ENCODE results near the gene IFNGR2.
"Not testable (repeated sequence)": the region's sequence is repeated elsewhere in the genome, so short reads cannot be mapped to it uniquely, and the experiment has no call there.

Gene IFNGR2, protein sequence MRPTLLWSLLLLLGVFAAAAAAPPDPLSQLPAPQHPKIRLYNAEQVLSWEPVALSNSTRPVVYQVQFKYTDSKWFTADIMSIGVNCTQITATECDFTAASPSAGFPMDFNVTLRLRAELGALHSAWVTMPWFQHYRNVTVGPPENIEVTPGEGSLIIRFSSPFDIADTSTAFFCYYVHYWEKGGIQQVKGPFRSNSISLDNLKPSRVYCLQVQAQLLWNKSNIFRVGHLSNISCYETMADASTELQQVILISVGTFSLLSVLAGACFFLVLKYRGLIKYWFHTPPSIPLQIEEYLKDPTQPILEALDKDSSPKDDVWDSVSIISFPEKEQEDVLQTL

DNA sequence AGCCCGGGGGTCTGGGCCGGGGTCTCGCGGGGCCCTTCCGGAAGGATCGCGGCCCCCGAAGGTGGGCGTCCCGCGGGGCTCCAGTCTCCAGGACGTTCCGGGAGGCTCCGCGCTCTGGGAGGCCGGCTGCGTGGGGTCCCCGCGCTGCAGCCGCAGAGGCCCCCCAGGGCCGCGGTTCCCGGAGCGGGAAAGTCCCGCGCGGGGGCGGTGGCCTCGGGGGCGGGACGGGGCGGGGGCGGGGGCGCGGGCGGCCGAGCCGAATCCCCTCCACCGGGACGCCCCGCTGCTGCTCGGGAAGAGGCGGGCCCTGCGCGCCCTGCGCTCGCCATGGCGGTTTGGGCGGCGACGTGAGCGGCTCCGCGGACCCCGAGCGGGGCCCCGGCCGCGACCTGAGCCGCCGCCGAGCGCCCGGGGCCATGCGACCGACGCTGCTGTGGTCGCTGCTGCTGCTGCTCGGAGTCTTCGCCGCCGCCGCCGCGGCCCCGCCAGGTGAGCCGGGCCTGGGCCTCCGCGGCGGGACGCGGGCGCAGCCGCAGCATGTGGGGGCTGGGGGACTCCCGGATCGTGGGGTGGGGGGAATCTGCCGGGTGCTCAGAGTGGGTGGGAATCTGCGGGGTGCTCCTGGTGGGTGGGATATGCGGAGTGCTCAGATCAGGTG is at the start of gene IFNGR2:
IFNGR2 (plus strand) TSS at position 286 of the 658 bp plus-strand sequence; CDS start at position 417, 131 bp downstream.
- no peak for DNase-seq

DNA sequence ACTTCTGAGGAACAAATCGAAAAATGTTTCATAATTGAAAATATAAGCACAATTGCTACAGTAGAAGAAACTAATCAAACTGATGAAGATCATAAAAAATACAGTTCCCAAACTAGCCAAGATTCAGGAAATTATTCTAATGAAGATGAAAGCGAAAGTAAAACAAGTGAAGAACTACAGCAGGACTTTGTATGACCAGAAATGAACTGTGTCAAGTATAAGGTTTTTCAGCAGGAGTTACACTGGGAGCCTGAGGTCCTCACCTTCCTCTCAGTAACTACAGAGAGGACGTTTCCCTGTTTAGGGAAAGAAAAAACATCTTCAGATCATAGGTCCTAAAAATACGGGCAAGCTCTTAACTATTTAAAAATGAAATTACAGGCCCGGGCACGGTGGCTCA is 47.9 kb upstream of the IFNGR2 start:
- no peak for DNase-seq

DNA sequence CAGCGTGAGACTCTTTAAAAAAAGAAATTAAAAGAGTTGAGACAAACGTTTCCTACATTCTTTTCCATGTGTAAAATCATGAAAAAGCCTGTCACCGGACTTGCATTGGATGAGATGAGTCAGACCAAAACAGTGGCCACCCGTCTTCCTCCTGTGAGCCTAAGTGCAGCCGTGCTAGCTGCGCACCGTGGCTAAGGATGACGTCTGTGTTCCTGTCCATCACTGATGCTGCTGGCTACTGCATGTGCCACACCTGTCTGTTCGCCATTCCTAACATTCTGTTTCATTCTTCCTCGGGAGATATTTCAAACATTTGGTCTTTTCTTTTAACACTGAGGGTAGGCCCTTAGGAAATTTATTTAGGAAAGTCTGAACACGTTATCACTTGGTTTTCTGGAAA is 47.2 kb upstream of the IFNGR2 start:
- DNase-seq: no peak

DNA sequence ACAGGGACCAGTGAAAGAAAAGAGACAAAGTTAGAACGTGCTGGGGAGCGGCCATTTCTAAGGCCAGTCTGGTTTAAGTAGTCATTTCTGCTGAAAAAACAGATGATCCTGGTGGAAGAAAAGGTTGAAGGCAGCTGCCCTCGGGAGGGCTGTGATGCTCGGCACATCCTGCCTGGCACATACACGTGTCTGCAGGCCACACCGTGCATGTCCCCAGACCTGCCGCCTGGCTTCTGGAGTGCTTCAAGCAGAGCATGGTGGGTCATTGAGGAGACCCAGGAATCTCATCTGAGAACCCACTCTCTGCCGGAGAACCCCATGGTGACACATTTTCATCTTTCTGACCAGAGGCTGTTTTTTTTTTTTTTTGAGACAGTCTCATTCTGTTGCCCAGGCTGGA is 46.0 kb upstream of the IFNGR2 start:
- DNase-seq: no peak

DNA sequence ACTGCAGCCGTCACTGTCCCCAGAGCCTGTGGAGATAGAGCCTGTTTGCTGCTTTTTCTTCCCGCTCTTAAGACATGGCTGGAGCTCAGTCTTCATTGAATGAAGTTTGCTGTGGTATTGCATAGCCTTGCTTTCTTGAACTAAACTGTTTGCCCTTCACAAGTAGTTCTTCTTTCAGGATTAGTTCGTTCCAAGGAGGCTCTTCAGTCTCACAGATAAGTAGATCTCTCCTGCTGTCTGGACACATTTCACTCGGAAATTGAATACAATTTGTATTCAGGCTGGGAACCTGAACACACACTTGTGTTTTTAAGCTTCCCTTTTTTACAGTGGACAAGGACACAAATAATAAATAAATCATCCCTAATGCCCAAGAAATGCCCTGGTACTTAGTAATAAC is 43.8 kb upstream of the IFNGR2 start:
- DNase-seq: no peak

GRCh38 chr21:33360281-33360680 is 42.9 kb upstream of the IFNGR2 start:
- no peak for DNase-seq

DNA sequence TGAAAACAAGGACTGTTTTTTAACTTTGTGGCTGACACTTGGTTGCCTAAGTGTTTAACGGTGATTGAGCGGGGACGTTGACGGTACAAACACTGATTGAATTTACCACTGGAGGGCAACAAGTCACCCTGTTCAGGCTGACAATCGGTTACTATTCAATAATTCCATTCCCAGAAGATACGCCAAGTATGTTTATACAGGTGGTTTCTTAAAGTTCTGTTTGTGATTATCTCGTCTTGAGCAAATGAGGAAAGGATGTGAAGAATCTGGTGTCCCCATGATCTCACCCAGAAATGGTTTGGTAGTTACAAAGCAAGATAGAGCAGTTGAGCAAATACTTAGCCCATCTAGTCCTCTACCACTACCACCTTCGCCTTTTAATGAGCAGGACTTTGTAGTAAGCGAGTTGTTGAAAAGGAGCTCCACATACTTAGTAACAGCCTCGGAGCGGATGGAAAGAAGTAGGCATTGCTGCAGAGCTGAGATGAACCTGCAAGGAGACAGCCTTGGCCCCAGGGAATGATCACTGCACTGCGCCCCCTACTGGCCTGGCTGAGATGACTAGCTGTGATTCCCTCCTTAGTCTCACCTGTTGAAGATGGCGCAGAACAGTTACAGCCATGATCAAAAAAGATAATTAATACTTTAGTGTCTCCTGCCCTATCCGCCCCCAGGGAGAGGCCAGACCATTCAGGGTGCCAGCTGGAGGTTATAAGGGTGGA is 42.2 kb upstream of the IFNGR2 start:
- DNase-seq: peak; percentile 73

DNA sequence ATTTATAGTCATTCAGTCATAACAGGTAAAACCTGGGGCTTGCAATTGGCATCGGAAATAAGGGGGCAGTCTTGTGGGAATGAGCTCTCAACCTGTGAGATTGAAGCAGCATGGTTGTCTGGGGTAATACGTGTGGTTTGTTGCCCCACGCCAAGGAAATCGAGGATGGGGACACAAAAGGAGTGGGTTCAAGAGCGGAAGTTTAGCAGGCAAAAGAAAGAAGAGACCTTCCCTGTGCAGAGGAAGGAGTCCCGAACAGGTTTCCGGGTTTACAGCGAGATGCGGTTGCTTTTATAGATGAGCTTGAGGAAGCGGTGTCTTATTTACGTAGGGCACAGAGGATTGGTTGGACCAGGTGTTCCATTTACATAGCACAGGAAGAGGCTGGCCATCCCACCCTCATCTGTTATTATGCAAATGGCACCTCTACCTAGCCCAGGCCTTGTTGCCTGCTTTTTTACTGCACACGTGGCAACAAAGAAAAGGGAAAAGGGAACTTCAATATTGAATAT is 41.1 kb upstream of the IFNGR2 start:
- peak; percentile 89 for DNase-seq

DNA sequence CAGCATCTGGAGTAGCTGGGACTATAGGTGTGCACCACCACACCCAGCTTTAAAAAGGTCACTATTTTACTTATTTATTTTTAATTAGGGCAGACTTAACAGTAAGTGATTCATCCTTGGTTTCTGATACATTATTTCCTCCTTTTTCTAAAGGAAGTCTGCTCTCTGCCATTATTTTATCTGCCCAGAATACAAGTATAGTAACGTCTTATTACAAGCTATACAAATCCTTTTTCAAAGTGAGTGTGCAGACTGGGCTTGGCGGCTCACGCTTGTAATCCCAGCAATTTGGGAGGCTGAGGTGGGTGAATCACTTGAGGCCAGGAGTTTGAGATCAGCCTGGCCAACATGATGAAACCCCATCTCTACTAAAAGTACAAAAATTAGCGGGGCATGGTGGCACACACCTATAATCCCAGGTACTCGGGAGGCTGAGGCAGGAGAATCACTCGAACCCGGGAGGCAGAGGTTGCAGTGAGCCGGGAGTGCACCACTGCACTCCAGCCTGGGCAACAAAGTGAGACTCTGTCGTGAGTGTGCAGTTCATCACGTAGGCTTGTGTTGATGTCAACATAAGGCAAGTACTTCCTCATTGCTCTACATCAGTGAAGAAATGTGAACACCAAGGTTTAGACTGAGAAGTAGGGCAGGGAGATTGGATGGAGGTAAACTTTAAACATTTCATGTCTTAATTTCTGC is 39.2 kb upstream of the IFNGR2 start:
- not testable (repeated sequence) for DNase-seq

- DNase-seq: no peak
Observed at GRCh38 chr21:33364830-33365229, 38.4 kb upstream of the IFNGR2 start.

DNA sequence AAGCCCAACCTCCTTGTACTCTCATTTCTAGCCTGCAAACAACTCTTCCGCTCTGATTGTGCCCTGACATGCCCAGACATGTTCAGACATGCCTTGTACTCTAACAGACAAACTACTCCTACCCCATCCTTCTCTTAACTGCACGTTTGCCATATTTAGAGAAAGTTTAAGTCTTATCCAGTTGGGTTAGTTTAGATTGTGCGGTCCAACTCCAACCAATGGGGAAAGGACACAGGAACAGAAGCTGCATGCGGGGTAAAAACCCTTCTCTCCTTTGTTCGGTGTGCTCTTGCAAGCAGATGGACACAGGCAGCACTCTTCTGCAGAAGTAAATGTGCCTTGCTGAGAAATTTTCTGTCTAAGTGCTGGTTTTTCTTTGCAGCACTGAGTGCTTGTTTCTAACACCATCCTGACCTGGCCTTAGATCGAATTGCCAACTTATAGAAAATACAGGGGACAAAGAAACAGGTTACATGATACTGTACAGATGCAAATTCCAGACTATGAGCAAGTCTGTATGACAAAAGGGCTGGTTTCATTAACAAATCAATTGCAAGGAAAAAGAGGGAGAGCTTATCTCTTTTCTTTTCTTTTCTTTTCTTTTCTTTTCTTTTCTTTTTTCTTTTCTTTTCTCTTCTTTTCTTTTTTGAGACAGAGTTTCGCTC is 35.8 kb upstream of the IFNGR2 start:
- DNase-seq: no peak

DNA sequence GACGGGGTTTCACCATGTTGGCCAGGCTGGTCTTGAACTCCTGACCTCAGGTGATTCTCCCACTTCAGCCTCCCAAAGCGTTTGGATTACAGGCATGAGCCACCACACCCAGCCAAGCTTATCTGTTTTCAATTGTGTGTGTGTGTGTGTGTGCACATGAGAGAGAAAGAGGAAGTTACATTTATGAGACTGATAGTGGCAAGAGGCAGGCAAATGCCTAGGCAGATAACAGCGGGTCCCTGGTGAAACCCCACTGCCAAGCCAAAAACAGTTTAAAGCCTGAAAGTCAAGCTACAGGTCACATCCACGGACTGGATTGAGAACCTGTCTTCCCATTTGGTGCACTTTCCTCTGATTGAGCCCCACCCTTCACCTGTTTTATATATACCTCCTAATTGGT is 35.1 kb upstream of the IFNGR2 start:
- DNase-seq: no peak

DNA sequence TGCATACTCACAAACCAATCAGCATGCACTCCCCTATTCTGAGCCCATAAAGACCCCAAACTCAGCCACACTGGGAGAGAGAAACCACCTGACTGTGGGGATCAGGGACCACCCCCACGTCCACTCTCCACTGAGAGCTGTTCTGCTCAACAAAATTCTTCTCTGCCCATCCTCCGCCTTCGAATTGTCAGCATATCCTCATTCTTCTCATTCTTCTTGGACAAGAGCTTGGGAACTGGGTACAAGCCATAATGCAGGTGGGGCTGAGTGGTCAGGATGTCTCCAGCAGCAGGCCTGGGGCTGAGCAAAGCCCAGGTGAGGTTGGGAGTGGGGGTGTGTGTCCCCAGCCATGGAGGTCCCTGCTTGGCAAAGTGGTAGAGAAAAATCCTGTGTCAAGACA is 34.6 kb upstream of the IFNGR2 start:
- no peak for DNase-seq

- DNase-seq: no peak
Observed at GRCh38 chr21:33369586-33369985, 33.6 kb upstream of the IFNGR2 start.

DNA sequence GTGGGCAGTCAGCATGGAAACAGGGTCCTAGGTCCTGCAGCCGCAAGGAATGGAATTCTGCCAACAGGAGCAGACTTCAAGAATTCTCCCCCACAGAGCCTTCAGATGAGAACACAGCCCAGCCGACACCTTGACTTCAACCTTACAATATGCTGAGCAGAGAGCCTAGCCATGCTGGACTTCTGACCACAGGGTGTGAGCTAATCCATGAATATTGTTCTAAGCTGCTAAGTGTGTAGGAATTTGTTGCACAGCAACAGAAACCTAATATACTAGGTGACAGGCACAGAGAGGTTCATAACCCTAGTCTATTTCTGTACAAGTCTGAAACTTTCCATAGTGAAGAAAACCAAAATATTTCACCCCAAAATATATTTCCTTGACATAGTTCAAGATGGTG is 32.9 kb upstream of the IFNGR2 start:
- DNase-seq: no peak

DNA sequence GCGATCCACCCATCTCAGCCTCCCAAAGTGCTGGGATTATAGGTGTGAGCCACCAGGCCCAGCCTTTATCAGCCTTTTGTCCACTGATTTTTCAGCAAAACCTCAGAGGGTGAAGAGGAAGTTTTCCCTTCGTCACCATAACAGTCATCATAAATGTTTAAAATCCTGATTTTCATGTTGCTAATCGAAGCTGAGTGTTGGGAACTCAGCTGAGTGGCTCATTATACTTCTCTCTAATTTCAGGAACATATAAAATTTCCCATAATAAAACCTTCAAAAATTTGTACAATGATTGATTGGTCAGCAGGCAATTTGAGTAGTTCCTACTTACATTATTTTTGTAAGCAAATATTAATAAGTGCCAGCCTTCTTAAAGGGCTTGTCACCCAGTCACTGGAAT is 31.8 kb upstream of the IFNGR2 start:
- no peak for DNase-seq

DNA sequence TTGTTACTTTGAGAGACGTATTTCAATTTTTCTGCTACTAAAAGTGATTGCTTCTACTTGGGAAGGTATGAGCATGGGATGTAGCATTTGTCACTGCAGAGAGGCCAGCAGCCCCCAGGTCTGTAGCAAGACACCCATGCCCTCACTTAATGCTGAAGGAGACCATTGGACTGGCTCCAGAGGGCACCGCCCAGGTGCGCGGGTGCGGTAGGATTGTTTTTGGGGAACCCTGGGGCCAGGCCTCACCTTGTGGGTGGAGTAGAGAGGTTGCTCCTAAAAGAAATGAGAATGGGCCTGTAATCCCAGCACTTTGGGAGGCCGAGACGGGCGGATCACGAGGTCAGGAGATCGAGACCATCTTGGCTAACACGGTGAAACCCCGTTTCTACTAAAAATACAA is 30.6 kb upstream of the IFNGR2 start:
- no peak for DNase-seq

DNA sequence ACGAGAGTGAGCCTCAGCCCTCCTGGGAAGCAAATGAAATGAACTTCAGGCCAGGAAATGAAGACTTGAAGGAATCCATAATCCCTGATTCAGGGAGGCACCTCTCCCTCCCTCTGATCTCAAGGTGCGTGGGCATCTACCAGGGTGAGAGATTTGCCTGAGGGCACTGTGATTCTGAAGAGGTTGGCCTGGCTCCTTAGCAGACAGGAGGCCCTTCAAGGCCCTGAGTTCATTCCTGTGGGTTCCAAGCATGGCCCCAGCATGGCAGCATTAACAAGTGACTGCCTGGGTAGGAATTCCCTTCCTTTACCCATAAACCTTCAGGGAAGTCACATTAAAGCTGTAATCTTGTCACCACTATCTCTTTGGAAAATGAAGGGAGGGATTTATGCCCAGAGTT is 29.8 kb upstream of the IFNGR2 start:
- no peak for DNase-seq

GRCh38 chr21:33374080-33374449 is 29.1 kb upstream of the IFNGR2 start:
- DNase-seq: no peak

- DNase-seq: peak; percentile 13
Observed at GRCh38 chr21:33374450-33375096, 28.6 kb upstream of the IFNGR2 start.

GRCh38 chr21:33375101-33375644 is 28.0 kb upstream of the IFNGR2 start:
- no peak for DNase-seq

Data from NCI-H1436 (cell line).